GM21786 (cell line): ENCODE measurements around the gene SLC38A10.

ENCODE experiments used
- ATAC-seq: cut with Tn5 transposase; IDR thresholded peaks from one replicate; pipeline ENCODE4 v1.9.1; 2021; ENCODE audit not compliant: unreplicated experiment

Gene SLC38A10

DNA sequence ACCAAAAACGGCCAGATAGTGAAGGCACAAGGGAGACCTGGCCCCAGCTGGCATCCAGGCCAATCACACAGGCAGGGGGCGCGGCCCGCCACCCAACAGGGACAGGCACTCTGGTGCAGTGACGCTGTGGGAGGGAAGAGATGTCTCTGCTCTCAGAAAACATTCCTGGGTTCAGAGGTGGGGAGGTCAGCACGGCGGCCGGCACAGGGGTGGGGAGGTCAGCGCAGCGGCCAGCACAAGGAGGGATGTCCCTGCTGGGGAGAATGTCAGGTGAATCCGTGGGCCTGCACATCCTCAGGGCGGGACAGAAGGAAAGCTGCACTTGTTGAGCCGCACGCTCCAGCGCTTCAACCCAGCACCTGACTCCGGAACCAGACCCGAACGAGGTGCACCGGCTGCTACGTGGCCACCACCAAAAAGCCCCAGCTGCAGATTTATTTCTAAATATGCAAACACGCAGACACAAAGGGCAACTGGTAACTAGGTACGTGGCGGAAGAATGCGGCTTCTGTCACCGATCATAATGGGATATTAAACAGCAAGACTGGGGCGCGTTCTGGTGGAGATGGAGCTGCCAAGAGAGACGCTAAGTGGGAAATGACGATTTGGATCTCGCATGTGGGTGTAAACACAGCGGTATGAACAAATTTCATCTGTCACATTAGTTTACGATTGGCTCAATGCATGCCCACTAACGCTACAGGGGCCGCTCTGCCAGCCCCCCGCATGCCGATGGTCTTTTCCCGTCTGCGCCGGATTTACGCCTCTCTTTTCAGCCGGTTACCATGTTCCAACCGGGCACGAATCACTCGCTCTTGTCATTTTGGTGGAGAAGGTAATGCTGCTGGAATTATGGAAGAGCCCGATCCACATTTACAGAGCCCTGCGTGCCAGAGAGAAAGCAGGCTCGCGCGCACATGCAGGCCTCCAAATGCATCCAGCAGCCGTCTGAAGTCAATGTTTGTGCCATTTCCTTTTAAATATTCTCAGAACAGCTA, 15.5 kb downstream of the SLC38A10 start:
- ATAC-seq: no peak

DNA sequence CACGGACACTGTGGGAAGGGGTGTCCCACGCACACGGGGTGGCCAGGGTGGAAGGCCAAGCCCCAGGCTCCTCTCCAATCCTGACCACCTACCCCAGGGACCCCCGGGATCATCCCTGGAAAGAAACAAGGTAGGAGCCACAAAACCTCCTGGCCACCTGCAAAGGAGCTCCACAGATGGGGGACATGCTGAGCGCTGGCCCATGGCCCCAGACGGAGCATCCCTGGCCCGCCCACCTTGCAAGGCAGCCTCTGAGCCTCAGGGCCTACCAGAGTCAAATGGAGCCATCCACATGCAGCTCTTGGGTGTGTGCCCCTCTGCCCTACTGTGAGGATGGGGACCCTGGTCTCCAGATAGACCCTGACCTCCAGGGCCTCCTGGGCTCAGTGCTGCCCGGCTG, 16.3 kb downstream of the SLC38A10 start:
- ATAC-seq: no peak

DNA sequence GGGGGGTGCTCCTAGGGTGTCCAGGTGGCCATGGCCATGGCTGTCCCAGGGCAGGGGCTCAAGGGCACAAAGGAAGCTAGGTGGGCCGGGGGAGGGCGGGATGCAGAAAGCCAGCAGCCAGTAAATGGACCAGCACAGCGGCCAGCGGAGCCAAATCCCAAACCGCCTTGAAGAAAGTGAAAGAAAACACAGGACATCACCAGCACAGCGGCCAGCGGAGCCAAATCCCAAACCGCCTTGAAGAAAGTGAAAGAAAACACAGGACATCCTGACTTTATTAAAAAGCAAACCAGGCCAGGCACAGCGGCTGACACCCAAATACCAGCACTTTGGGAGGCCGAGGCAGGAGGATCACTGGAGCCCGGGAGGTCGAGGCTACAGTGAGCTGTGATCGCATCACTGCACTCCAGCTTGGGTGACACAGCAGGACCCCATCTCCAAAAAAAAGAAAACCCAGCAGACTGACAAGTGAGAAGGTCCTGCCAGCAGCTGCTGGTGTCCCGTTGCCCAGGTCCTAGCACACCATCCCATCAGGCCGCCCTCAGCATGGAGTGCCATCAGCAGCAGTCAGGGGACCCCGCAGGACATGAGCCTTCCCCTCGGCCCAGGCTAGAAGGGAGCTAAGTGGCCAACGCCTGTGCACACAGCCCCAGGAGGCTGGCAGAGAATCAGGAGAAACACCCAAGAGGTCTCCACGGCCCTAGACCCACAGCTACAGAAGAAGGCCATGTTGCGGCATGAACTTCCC, 17.0 kb downstream of the SLC38A10 start:
- no peak for ATAC-seq

DNA sequence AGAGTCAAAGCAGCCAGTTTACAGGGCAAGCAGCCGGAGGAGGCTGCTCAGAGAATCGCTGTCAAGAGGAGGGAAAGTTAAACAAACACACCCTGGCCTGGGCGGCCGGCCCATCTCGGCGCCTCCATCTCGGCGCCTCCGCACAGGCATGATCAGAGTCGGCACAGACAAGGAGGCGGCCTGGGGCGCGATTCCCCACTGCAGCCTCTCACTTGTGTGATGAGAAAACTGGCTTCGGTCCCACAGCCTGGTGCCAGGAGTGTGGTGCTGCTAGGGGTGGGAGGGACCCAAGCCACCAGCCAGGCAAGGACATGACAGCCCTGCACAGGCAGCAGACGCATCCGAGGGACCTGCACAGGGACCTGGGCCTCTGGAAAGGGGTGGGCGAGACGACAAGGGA, 17.7 kb downstream of the SLC38A10 start:
- ATAC-seq: no peak

DNA sequence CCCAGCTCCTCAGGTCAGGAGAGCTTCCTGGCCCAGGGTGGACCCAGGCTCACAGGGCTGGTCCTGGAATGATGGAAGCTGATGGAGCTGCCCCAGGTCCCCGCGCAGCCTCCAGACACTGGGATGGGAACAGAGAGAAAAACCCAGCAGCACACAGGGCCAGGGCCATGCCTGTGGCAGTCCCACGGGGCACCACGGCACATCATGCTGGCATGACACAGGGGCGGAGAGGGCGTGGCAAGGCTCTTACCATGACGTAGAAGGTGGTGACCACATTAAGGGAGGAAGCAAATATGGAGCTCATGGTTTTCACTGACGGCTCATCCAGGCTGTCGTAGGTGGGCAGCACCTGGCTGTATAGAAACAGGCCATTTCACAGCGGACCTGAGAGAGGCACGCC, 18.3 kb downstream of the SLC38A10 start:
- no peak for ATAC-seq

DNA sequence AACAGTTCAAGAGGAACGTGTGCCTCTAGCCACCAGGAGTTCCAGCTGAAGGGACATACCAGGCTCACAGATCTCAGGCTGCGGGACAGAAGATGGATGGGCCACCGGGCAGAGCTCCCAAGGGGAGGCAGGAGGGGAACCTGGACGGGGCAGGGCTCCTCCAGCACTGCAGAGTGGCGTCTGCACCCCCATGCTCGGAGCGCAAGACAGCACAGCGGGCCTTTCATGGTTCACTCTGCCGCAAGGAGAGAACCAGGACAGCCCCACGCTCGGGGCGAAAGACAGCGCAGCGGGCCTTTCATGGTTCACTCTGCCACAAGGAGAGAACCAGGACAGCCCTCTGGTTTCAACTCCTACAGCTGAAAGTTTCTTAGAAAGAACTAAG, 20.6 kb downstream of the SLC38A10 start:
- ATAC-seq: no peak

DNA sequence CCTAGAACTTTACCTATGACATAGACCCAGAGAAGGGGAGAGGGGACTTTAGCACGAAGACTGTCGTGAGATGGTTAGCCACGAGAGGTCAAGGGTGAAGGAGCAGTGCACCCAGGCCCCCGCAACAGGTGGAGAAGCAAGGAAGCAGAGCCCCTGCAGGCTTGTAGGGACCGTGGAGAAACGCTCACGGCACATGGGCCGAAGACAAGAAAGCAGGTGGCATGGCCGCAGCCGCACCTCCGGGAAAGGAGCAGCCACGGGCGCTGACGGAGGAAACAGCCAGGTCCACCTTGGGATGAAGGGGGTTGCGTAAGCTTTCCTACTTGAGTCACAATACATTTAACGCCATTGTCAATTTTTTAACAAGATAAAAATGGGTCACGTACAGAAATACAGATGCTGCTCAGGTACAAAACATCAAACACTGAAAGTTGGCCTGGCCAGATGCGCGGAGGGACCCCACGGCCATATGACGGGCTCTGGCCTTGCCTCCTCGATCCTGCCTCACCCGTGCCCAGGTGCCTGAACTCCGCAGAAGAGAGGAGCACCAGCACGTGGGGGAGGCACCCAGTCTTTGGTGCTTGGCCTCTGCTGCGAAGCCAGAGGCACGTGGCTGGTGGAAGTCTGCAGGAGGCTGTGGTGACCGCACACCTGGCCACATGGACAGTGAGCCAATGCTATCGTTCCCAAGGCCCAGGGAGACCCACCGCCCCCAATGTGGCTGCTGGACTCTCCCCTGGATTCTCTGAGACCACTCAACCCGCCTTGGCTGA, 21.2 kb downstream of the SLC38A10 start:
- ATAC-seq: no peak

DNA sequence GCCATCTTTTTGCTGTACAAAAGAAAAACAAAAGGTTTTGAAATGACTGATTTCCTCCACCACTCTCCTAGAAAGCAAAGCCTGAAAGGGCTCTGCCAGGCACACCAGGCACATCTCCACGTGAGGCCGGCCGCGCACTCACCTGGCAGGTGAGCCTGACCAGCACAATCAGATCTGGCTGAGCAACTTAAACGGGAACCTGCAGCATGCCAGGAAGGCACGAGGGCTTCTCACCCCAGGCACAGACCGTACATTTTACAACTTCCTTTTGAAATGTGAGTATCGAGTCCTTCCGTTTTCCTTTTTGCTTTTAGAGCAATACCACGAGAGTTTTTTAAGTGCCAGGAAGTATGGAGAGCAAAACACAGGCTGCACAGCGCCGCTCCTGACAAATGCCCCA, 22.5 kb downstream of the SLC38A10 start:
- no peak for ATAC-seq

DNA sequence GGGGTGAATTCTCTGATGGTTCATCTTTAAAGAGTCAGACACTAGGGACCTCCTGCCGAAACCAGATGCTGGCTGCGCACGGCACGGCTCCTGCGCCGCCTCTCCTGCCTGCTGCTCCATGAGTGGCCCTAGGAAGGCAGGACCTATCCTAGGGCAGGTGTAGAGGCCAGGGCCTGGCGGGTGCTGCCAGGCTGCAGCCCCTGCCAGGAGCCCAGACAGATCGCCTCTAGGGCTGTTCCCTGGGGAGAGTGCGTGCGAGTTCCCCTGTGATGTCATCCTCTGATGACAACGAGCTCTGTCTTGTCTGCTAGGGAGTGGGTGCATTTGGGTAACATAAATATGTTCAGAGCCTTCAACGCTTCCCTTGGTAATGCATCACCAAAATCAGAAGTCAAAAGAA, 23.9 kb downstream of the SLC38A10 start:
- ATAC-seq: no peak

DNA sequence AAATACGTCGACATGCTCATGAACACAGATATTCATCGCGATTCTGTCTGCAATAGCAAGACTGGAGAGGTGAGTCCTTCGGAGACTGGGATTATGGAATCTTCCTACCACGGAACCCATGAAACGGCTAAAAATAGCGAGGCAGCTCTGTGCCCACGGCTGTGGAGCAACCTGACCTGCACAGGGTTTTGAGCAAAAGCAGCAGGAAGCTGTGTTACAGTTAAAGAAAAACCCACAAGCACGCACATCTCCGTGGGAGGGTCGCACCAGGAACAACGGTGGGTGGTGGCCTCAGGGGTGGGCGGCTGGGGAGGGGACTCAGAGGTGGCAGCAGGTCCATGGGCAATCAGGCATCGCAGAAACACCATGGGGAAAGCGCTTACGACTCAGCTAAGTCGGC, 24.8 kb downstream of the SLC38A10 start:
- no peak for ATAC-seq

DNA sequence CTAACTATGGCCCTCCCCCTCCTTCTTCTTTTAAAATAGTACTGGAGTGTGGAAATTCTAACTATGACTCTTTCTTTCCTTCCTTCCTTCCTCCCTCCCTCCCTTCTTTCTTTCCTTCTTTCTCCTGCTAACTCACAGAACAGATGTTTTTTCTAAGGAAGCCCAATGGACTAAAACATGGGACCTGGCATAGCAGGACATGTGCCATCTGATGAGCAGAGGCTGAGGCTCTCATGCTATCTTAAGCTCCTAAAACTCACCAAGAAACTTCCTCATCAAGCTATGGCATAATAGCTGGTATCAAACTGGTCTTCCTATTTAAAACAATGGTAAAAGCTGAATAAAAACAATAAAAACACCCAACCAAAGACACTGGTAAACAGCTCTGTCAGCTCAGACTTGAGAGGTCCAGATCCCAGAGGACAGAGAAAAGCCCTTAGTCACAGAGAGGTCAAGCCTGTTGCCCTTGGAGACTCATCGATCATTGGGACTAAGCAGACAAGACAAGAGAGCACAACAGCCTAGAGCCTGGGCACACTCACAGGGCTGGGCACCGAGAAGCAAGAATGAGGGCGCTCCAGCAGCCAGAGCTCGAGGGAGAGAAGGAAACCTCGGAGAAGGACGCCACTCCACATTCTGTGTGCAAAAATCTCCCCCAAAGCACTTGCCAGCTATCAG, 27.6 kb downstream of the SLC38A10 start:
- no peak for ATAC-seq

DNA sequence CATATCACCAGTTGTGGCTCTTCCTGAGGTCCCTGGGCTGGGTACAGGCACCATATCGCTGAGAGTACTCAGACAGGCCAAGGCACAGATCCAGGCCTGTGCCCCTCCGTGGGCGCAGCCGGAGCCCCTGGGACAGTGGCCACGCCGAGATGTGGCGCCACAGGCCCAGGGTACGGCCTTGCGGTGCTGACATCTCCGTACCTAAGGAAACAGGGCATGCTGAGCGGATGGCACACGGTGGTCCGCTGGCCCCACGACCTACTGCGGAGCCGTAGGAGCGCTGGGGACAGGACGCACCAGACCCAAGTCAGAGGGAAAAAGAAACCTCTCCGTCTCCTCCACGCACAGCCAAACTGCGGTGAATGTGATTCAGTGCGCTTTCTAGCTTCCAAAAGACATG, 29.5 kb downstream of the SLC38A10 start:
- ATAC-seq: no peak

DNA sequence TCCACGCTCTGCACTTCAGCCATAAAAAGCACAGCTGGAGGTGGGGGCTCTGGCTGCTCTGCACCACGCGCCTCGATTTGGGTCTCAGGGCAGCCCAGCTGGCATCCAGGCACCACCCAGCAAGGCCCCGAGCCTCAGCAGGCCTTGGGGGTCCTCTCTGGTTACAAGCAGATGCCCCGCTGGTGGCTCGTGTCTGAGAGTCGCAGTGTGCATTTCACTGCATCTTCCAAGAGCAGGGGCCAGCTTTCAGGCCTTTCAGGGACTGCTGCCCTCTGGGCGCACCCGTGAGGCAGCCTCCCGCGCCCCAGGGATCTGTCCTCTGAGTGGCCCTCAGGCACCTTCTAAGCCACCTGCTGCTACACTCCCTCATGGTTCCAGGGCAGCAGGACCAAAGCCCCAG, 30.5 kb downstream of the SLC38A10 start:
- no peak for ATAC-seq

DNA sequence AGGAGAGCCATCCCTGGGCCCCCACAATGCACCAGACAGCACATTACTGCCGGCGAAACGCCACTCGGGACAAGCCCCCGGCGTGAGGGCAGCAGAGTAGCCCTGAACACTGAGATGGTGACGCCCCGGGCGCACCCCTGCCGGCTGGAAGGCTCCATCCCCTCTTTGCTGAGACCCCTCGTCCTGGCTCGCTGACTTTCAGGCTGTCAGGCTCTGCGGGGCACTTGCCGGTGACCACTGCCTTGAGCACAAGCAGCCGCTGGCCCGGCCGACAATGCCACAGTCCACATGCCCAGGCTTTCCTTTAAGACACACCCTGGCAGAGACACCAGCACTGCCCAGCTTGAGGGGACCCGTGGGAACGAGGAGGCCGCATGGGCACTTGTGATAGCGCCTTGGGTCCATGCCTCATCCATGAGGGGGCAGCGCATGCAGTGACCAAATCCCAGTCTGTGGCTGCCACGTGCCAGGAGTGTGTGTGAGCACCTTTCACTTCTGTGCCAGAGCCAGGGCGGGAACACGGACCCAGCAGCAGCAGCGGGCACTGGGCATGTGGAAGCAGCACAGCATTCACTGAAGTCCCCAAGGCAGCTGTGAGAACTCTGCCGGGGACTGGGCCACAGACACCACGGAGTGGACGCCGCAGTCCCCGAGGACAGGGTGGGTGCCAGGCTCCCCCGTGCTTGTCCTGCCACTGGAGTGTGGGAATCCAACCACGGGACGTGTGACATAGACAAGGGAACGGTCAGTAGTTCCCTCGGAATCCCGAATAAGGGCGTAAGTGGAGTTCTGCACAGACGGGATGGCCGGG, 31.5 kb downstream of the SLC38A10 start:
- no peak for ATAC-seq

DNA sequence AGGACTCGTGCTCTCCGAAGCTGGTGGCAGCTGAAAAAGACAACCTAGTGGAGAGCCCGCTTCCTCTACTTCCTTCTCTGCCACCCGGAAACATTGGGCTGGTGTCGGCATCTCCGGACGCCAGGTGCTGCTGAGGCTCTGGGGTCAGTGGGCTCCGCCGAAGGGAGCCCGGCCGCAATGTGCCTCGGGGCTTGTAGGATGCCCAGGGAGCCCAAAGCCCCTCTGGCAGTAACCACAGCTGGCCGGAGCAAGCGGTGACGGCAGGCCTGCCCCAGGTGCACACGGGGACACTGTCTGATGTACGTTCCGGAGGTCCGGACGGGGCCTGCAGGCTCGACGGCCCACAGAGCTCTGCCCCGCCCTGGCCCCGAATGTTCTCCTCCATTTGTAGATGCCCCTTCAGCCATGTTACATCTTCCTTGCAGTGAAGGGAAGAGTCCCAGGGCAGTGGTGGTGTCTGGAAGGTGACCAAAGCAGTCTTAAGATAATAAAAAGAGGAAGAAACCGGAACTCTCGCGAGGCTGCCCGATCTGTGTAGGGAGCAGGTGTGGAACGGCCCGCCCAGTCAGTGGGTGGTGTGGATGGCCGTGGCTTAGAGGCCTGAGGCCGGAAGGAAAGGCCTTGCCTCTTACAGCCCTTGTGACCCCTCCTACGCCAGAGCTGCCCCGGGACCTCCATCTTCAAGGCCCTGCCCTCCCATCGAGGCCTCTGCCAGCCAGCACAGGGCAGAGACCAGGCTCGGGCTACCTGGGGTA, 33.3 kb downstream of the SLC38A10 start:
- no peak for ATAC-seq

DNA sequence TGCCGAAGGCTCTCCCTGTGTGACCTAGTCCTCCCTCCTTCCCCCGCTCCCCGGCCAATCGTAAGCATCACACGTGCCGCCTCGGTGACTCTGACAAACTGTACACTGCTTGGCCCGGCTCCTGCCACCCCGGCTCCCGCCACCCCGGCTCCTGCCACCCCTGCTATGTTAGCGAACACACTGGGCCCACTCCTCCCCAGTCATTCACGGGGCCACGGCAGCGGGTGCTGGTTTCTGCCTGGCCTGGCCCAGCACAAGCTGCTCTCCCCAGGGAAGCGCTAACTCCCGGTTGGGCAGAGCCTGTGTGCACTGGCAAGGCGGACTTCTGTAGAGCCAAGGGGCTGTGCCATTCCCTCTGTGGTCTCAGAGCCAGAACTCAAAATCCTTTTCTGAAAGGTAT, 34.0 kb downstream of the SLC38A10 start:
- no peak for ATAC-seq

DNA sequence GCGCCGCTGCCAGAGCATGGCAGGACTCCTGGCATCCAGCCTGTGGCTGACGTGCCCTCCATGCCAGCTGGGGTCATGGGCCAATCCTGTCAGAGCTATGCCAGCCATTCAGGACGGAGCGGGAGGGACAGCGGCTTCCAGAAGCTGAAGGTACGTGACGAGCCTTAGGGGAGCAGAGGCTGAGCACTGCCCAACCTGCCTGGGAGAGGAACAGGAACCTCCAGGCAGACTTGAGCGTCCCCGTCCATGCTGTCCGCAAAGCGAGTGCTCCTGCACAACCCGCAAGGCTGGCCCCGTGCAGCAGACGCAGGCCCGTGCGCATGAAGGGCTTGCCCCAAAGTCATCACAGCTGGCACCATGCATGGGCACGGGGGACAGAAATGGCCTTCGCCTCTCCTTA, 34.5 kb downstream of the SLC38A10 start:
- no peak for ATAC-seq

DNA sequence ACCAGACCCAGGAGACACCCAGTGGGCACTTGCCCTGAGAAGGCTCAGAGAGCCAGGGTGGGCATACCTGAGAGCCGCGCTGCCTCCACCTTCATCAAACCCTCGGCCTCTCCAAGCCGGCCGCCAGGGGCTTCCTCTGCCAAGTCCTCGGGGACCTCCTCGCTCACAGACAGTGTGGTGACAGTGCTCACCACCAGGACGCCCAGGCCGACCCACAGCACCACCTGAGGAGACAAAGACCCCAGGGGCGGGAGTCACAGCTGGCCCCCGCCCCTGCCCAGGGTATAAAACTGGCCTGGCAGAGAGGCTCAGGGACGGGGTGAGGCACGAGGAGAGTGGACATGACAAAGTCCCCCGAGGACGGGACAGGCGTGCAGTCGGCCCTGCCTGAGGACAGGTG, 34.9 kb downstream of the SLC38A10 start:
- no peak for ATAC-seq

DNA sequence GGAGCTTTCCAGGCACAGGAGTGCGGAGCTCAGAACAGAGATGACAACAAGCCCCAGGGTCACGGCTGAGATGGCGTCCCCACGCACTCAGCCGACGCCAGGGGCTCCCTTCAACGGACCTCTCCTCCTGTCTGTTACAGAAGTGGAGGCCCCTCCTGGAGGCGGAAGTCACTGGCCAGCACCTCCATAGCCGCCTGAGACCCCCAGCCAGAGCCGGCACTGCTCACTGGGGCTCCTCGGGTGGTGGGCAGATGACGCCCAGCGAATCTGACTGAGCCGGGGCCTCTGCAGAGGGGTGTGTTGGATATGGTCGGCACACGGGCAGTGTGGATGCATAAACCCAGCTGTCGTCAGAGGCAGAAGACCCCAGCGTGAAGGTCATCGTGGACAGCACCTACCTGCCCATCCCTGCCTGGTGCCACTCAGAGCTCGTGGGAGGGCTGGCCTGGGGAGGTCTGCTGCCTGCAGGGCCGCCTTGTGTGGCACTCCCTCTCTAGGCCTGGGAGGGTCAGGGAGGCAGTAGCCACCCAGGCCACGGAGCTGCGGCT, 36.0 kb downstream of the SLC38A10 start:
- no peak for ATAC-seq
